Placental epithelial cell (primary cell): ENCODE measurements around the gene SCRN1. TPM values are rescaled to one million over a fixed set of nuclear protein-coding genes. Genes with fewer than 3 reads are reported as not detected.

Experiments
- small RNA-seq: library from RNA; depleted of rRNA; stranded (forward); fragments of <200 nt; gene quantifications from one replicate; pipeline ENCODE3, GENCODE V24; 2012
- total RNA-seq: library from RNA; depleted of rRNA; stranded (reverse); fragments of >200 nt; gene quantifications from 2 replicates; pipeline ENCODE4 v1.2.3, GENCODE V29; 2012

Gene SCRN1
- 78.9 and 112 TPM in 2 replicates for total RNA-seq

DNA sequence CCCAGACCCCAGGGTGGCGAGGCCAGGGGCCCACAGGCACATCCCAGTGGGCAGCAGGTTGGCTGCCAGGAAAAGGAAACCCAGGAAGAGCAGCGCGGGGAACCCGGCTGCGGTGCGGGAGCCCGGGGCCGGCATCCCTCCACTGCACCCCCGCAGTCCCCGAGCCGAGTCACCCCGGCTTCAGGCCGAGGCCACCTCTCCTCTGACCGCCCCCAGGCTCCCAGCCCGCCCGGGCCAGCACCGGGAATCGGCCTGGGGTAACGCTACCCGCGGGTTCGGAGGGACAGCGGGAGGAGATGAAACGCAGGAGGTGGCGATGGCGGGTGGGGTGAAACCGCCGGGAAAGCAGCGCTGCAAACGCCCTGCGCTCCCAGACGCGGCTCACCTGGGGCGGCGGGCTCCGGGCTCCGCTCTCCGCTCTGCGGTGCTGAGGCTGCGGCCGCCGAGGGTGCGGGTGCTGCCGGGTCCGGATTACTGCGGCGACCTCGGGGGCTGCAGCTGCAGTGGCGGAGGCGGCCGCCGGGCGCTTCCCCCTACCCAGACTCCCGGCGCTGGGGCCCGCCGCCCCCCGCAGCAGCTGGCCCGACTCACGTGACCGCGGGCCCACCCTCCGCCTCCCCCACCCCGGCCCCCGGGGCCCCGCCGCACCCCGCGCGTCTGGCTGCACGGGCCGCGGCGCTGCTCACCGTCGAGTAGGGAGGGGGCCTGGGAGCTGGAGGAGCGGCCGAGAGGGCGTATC lies at the start of gene SCRN1:
SCRN1 (minus strand) TSS at position 545 of the 739 bp plus-strand sequence. CDS start 20,734 bp downstream, outside the sequence.

DNA sequence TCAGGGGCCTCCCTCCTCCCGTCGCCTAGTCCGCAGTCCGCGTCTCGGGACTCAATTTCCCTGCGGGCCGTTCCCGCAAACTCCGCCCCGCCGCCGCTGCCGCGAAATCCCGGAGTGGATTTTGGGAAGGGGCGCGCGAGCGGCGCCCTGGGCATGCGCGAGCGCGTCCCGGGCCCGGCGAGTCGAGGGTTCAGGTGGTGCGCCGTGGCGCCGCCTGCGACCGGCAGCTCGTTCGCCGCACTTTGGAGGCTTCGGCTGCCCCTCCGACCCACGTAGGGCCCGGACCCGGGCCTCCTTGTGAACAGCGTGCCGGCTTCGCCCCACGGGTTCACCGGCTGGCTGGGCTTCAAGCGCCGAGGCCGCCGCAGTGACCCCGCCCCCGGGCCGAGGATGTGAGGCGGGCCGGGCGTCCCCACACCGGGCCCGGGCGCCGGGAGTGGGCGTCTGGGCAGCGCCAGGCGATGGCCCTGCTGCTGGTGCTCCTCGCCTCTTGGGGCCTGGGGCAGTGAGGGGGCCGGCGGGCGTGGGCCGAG lies 38.7 kb upstream of the SCRN1 start, which contains the start of gene PLEKHA8:
PLEKHA8 (plus strand) TSS at position 197 of the 533 bp plus-strand sequence. CDS start 351 bp downstream, outside the sequence.

GRCh38 chr7:30026229-30027064 lies 36.8 kb upstream of the SCRN1 start, which contains the start of gene FKBP14:
FKBP14 (minus strand) TSS chr7:30026702; CDS start chr7:30026508, 194 bp downstream.

Small RNA genes lying within 50 kb of the gene (small RNA-seq; reads per million reads assigned to genes)
- 0.14 reads per million for gene RF01210

Other genes starting within 250 kb of the SCRN1 start
- gene WIPF3, start 183.3 kb downstream of the SCRN1 start, total RNA-seq = 0.11 and 0.39 TPM in 2 replicates
- gene FKBP14, start 36.9 kb upstream of the SCRN1 start, total RNA-seq = 19.6 and 46.2 TPM in 2 replicates
- gene PLEKHA8, start 38.6 kb upstream of the SCRN1 start, total RNA-seq = 9.4 and 16.3 TPM in 2 replicates
- gene MTURN, start 145.2 kb upstream of the SCRN1 start, total RNA-seq = 6.6 and 15.3 TPM in 2 replicates